Endothelial cell of umbilical vein (primary cell): ENCODE measurements around the gene MAMSTR. TPM values are rescaled to one million over a fixed set of nuclear protein-coding genes. Genes with fewer than 3 reads are reported as not detected.

Experiments
- BruUV-seq: library from RNA; stranded (reverse); fragments of 400-500 nt; replicated peaks from 2 replicates; lab custom pipeline; 2021; lab: Mats Ljungman, UMichigan
- CTCF ChIA-PET: fragments of 300-600, 350-600 bp; sonication (Branson Sonifier 250); formaldehyde crosslinking; loops from one replicate; lab custom pipeline; 2021; ENCODE audit warnings: antibody characterized with exemption, inconsistent platforms; lab: Charles Lee
- POLR2A ChIA-PET: fragments of 300-600, 350-600 bp; sonication (Branson Sonifier 250); formaldehyde crosslinking; loops from one replicate; lab custom pipeline; 2021; ENCODE audit warnings: antibody characterized with exemption, inconsistent platforms; lab: Charles Lee
- DNase-seq: peaks from one replicate; pipeline ENCODE4 v3.0.0-alpha.2; 2011; ENCODE audit warnings: low read depth, low spot score
- FAIRE-seq: peaks from 2 replicates; lab custom pipeline; 2011; peaks lifted over from hg19 to GRCh38; lab: Jason Lieb, UNC
- H2AFZ ChIP-seq: 2 replicates; pipeline ENCODE4 v1.6.0; 2012; ENCODE audit warnings: low read depth, low read length, control low read depth, inconsistent platforms
- H3K27ac ChIP-seq: 2 replicates; pipeline ENCODE4 v1.5.1; 2011; ENCODE audit warnings: low read depth, mild to moderate bottlenecking, control low read depth, low read length, moderate library complexity; ENCODE audit not compliant: insufficient read depth
- H3K27me3 ChIP-seq, 2 experiments: 2 replicates each; pipeline versions ENCODE4 v1.6.0 to v1.6.1; 2011; ENCODE audit warnings: low read length in 2 of 2, mixed read lengths in 1 of 2; ENCODE audit not compliant: control insufficient read depth in 2 of 2, insufficient read depth in 2 of 2
- H3K36me3 ChIP-seq, 2 experiments: 2 replicates in 1 of 2; 3 replicates in 1 of 2; pipeline ENCODE4 v1.5.1; 2011; ENCODE audit warnings: low read length in 2 of 2, mild to moderate bottlenecking in 1 of 2, moderate library complexity in 1 of 2; ENCODE audit not compliant: control insufficient read depth in 2 of 2, insufficient read depth in 2 of 2; ENCODE audit errors: extremely low read depth in 1 of 2
- H3K4me1 ChIP-seq: 3 replicates; pipeline ENCODE4 v1.5.1; 2011; ENCODE audit warnings: mild to moderate bottlenecking, low read length; ENCODE audit not compliant: control insufficient read depth, insufficient read depth; ENCODE audit errors: extremely low read depth
- H3K4me2 ChIP-seq: 2 replicates; pipeline ENCODE4 v1.6.1; 2011; ENCODE audit warnings: low read length, control low read depth, mixed read lengths; ENCODE audit not compliant: insufficient read depth
- H3K4me3 ChIP-seq, 3 experiments: fragments of 200-600 bp in 1 of 3; sonication (generic), shearing (Covaris generic) in 1 of 3; replicated peaks in 1 of 3; 2 replicates each; pipeline ENCODE4 v1.5.1; 2011 to 2016; ENCODE audit warnings: control low read depth in 3 of 3, low read length in 3 of 3, mild to moderate bottlenecking in 2 of 3, inconsistent platforms in 1 of 3, low read depth in 1 of 3, moderate library complexity in 1 of 3; ENCODE audit not compliant: insufficient read depth in 1 of 3
- H3K79me2 ChIP-seq: 2 replicates; pipeline ENCODE4 v1.6.0; 2012; ENCODE audit warnings: low read length, inconsistent platforms; ENCODE audit not compliant: control insufficient read depth, insufficient read depth
- H3K9ac ChIP-seq: replicated peaks from 2 replicates; pipeline ENCODE3; 2011; ENCODE audit warnings: low read length, control low read depth; ENCODE audit not compliant: insufficient read depth; ENCODE audit errors: extremely low read depth
- H3K9me1 ChIP-seq: replicated peaks from 3 replicates; pipeline ENCODE4 v1.6.0; 2011; ENCODE audit warnings: mild to moderate bottlenecking, low read length; ENCODE audit not compliant: control insufficient read depth, insufficient read depth; ENCODE audit errors: extremely low read depth
- H3K9me3 ChIP-seq: replicated peaks from 2 replicates; pipeline ENCODE4 v1.5.1; 2012; ENCODE audit warnings: low read length, inconsistent platforms; ENCODE audit not compliant: control insufficient read depth, insufficient read depth
- H4K20me1 ChIP-seq: replicated peaks from 2 replicates; pipeline ENCODE3; 2011; ENCODE audit warnings: mild to moderate bottlenecking, low read length; ENCODE audit not compliant: control insufficient read depth, insufficient read depth; ENCODE audit errors: extremely low read depth
- CTCF ChIP-seq, 2 donors: IDR thresholded peaks; 1 replicate in 1 of 2; 2 replicates in 1 of 2; pipeline ENCODE4 v1.5.1; 2011; ENCODE audit warnings: low read length in 2 of 2, mild to moderate bottlenecking in 2 of 2, moderate library complexity in 2 of 2, control low read depth in 1 of 2, inconsistent platforms in 1 of 2, low read depth in 1 of 2; ENCODE audit not compliant: insufficient read depth in 1 of 2; ENCODE audit errors: extremely low read depth in 1 of 2
- EZH2 ChIP-seq: IDR thresholded peaks from 2 replicates; pipeline ENCODE4 v1.6.1; 2012; ENCODE audit warnings: borderline replicate concordance, low read depth, mild to moderate bottlenecking, moderate library complexity, low read length, inconsistent platforms; ENCODE audit not compliant: severe bottlenecking
- FOS ChIP-seq: IDR thresholded peaks from 2 replicates; pipeline ENCODE4 v1.6.1; 2011; ENCODE audit warnings: mild to moderate bottlenecking, low read length, moderate library complexity, borderline replicate concordance; ENCODE audit not compliant: insufficient read depth
- GATA2 ChIP-seq: IDR thresholded peaks from 2 replicates; pipeline ENCODE4 v1.7.0; 2011; ENCODE audit warnings: low read depth, mild to moderate bottlenecking, moderate library complexity, mixed read lengths, low read length; ENCODE audit not compliant: insufficient read length, insufficient read depth
- JUN ChIP-seq: IDR thresholded peaks from 2 replicates; pipeline ENCODE4 v1.6.1; 2011; ENCODE audit warnings: borderline replicate concordance, low read depth; ENCODE audit not compliant: insufficient read length, insufficient read depth
- MAX ChIP-seq: IDR thresholded peaks from 2 replicates; pipeline ENCODE4 v1.6.1; 2011; ENCODE audit not compliant: insufficient read depth, insufficient read length
- MYC ChIP-seq: IDR thresholded peaks from one replicate; pipeline ENCODE4 v1.6.1; 2011; ENCODE audit warnings: mild to moderate bottlenecking, low read depth, low read length
- POLR2A ChIP-seq: IDR thresholded peaks from 2 replicates; pipeline ENCODE4 v1.6.1; 2012; ENCODE audit warnings: low read depth, mild to moderate bottlenecking, control low read depth, low read length
- POLR2AphosphoS5 ChIP-seq: IDR thresholded peaks from 2 replicates; pipeline ENCODE4 v1.6.1; 2012; ENCODE audit warnings: low read depth, mild to moderate bottlenecking, control low read depth, low read length, moderate library complexity; ENCODE audit not compliant: insufficient read depth
- dilution Hi-C: fragments of 300-500 bp; cut with MboI; formaldehyde crosslinking; loops from one replicate; pipeline ENCODE4 v1.15.0; 2019; ENCODE audit warnings: low sequenced_read_pairs; ENCODE audit not compliant: extremely low pct_ligation_motif_present
- intact Hi-C: fragments of 100-400 bp; cut with micrococcal nuclease; formaldehyde crosslinking; loops from one replicate; pipeline ENCODE4 v1.10.0; 2022
- polyA plus RNA-seq, 4 experiments: library from polyadenylated mRNA; depleted of rRNA in 3 of 4; stranded (reverse) in 3 of 4; unstranded in 1 of 4; fragments of >200 nt; gene quantifications; 2 replicates each; pipeline versions ENCODE4 v1.2.1 to v1.2.3, GENCODE V29; 2011 to 2012; ENCODE audit warnings: missing spikeins in 1 of 4
- total RNA-seq: library from RNA; stranded (reverse); gene quantifications from 2 replicates; pipeline ENCODE4 v1.2.3, GENCODE V29; 2021

Gene MAMSTR
- total and polyA plus RNA-seq, 2 donors (not counting 3 experiments of a cell fraction or from before 2014, with no cell fraction given), result 0.57 to 0.84 TPM

DNA sequence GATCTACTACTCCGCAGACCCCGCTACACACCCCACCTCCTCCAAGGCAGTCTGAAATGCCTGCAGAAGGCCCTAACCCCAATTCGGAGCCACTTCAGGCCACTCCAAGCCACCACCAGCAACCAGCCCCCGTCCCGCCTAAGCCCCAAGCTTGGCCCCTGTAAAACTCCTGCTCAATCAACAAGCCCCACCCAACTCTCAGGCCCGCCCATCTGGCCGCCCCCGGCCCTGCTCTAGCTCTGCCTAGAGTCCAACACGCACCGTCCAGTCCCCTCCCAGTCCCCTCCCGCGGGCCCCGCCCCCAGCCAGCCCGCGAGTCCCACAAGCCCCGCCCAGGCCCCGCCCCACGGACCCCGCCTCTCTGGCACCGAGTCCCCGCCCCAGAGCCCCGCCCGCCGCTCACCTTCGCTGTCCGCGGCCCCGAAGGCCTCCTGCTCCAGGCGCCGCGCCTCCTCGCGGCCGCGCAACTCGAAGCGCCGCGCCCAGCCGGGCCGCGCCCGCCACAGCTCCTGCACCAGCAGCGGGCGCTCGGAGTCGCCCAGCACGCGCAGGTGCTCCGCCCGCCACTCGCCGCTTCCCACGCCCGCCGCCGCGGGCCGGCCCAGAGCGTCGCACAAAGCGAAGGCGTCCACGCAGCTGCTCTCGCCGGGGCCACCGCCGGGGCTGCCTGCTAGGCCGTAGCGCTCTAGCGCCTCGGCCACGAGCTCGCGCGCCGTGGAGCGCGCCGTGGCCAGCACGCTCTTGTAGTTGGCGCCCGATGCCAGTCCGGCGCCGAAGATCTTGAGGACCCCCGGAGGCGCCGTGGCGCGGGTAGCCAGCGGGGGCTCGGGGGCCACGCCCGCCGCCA lies 19.3 kb upstream of the MAMSTR start:
- Histone ChIP-seq H3K4me1 (peaks cover 24% of the 10 kb centered on the region), H3K27ac (peak overlapping the region; percentile 8), H3K27me3 (no peaks in the 10 kb centered on the region), H4K20me1 (peaks cover 6% of the 10 kb centered on the region), H3K79me2 (peaks cover 43% of the 10 kb centered on the region), H3K9ac (peak overlapping the region; percentile 61), H3K4me2 (peak overlapping the region; percentile 94), H2AFZ (peak overlapping the region; percentile 22), H3K4me3 (peak overlapping the region; percentile 73 to 80 (median 77)), H3K9me1 (no peaks in the 10 kb centered on the region), H3K9me3 (no peaks in the 10 kb centered on the region), H3K36me3 (peaks cover 3 to 8% of the 10 kb centered on the region in 2 experiments)
- intact Hi-C loops, result loop anchor here (1.0 to 5.0 kb wide), 4 partner anchors 13 to 99 kb away; partner anchors contain the start of genes CA11 and HSD17B14
- no peak for TF ChIP-seq JUN
- peak; percentile 52 for TF ChIP-seq POLR2AphosphoS5
- no peak for TF ChIP-seq GATA2
- no peak for TF ChIP-seq POLR2A
- TF ChIP-seq EZH2, result no peak
- TF ChIP-seq MAX, result no peak
- TF ChIP-seq CTCF (IDR thresholded peaks at IDR 0.05; ENCODE audit: extremely low read depth in 1 of 2, insufficient read depth in 1 of 2, low read depth in 1 of 2, low read length in 2 of 2), result peak; percentile 29 to 30
- TF ChIP-seq FOS, result no peak
- TF ChIP-seq MYC, result no peak
- FAIRE-seq (peak; percentile 88), DNase-seq (peak; percentile 94)
- CTCF ChIA-PET, result interaction anchor here (0.6 to 3.5 kb wide), 28 partner anchors 9 to 232 kb away, joined by 3 to 54 read pairs (median 5); partner anchors contain the start of genes CA11, FUT1, HSD17B14 and IZUMO1
- dilution Hi-C loops, result no loop called here
- no TSS peak for BruUV-seq
- POLR2A ChIA-PET, result interaction anchor here (0.6 to 1.0 kb wide), 4 partner anchors 13 to 1656 kb away, joined by 3 to 5 read pairs (median 4); no protein-coding TSS in a partner anchor
